ENCODE data around the gene BICC1.

- TF ChIP-seq, protein P1, sequence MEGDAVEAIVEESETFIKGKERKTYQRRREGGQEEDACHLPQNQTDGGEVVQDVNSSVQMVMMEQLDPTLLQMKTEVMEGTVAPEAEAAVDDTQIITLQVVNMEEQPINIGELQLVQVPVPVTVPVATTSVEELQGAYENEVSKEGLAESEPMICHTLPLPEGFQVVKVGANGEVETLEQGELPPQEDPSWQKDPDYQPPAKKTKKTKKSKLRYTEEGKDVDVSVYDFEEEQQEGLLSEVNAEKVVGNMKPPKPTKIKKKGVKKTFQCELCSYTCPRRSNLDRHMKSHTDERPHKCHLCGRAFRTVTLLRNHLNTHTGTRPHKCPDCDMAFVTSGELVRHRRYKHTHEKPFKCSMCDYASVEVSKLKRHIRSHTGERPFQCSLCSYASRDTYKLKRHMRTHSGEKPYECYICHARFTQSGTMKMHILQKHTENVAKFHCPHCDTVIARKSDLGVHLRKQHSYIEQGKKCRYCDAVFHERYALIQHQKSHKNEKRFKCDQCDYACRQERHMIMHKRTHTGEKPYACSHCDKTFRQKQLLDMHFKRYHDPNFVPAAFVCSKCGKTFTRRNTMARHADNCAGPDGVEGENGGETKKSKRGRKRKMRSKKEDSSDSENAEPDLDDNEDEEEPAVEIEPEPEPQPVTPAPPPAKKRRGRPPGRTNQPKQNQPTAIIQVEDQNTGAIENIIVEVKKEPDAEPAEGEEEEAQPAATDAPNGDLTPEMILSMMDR (conservative IDR thresholded peaks at IDR 0.05 in 1 of 2, IDR thresholded peaks at IDR 0.05 in 1 of 2; ENCODE audit: extremely low read depth in 1 of 2, insufficient read depth in 1 of 2, low read depth in 1 of 2, low read length in 2 of 2) = no peak
- no peak for TF ChIP-seq EZH2 (IDR thresholded peaks at IDR 0.05; ENCODE audit: borderline replicate concordance, low read length)
Observed at GRCh38 chr10:58570307-58570723, 57.6 kb downstream of the BICC1 start.
